ENCODE measurements around the gene ZNF407.

Gene ZNF407

DNA sequence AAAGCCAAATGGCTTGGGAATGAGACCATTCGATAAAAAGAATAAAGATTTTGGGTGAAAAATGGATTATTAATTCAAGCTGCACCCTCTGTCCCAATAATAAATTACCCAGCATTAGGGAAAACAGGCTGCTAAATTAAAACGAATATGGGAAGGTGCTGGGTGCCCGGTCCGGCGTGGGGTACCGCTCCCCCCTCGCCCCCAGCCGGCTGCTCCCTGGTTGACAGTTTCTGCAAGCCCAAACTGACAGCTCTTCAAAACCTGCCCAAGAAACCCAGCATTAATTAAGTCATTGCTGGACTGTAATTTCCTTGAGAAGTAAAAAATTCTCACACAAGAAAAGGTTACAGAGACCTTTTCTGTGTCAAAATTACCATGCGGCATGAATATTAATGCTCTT lies 512.6 kb downstream of the ZNF407 start:
- no peak for FAIRE-seq

DNA sequence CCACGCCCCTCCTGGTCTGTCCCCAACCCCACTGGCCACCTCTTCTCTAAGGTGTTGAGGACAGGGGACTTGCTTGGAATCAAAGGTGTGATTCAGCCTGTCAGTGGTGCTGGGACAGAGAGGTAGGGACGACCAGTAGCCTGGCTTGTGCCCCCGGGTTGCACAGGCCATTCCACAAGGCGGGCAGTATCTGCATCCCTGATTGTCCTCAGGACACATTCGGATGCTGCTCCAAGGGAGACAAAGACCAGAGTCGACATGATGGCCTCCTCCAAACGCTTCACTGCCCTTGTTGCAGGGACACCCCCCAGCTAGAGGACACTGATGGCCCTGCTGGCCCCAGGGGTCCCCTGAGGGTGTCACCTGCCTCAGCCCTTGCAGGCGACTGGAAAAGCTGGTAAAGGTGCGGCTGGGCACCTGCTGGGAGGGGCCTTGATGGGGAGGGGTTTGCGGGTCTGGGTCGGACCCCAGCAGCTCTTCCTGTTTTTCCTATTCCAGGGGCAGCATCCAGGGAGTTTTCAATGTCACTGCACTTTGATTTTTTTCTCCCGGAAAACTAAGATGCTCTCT lies 513.3 kb downstream of the ZNF407 start:
- FAIRE-seq = no peak

DNA sequence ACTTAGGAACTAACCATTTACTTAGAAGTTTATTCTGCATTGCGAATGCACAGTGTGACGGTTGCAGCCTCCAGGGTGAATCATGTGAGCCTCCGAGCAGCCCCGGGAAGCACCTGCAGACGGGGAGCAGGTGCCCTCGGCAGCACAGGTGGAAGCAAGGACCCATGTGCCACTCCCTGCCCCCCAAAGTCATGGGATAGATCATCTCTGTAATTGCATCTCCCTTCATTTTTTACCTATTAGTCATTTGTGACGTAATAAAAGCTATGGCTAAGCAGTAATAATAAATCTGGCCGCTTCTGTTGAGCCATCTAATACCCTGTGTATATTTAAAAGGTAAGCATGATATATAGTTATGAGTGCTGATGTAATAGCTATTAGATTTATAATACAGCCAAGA lies 514.1 kb downstream of the ZNF407 start:
- no peak for FAIRE-seq

DNA sequence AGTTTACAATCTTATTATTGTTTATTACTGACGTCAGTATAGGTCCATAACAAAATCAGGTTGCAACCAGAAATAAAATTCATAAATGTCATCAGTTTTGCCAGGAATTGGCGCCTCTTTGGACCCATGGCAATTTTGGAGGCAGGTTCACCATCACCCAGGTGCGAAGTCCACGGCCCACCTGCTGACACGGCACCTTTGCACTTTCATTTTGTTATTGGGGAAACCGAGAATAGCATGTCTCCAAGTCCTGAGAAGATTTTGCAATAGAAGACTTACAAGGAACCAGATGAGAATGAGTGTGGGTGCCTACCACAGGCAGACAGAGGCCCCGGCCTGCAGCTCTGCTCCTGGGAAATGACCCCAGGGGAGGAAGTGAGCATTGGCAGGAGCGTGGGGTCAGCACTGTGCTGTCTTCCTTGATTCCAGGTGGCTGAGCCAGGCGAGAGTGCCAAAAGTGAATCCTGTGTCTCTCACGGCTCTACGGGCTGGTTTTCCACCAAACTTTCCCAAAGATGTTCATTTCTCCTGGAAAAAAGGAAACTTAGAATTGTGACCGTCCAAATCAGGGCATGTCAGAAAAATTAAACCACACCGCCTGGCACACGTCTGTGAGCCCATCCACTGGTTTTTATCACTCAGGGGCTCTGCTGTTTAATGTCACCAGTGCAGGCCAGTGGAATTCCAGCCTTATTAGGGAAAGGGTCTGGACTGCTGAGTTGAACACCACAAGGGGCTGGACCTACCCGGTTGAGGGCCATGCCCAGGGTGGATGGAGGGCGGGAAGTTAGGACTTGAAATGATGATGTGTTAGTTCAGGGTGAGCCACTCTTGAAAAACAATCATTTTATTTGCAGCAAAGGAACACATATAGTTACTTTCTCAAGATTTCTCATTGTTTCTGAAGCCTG lies 514.8 kb downstream of the ZNF407 start:
- no peak for FAIRE-seq

DNA sequence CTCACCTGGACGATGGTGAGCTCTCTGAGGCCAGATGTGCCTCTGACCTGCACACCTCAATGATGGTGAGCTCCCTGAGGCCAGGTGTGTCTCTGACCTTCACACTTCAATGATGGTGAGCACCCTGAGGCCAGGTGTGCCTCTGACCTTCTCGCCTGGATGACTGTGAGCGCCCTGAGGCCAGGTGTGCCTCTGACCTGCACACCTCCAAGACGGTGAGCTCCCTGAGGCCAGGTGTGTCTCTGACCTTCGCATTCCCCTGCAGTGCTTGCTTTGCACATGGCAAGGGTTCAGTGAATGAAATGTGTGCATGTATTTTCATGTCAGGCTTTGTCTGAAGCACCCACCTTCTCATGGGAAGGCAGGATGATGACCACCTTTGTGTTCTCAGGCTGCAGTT lies 515.8 kb downstream of the ZNF407 start:
- FAIRE-seq = no peak

DNA sequence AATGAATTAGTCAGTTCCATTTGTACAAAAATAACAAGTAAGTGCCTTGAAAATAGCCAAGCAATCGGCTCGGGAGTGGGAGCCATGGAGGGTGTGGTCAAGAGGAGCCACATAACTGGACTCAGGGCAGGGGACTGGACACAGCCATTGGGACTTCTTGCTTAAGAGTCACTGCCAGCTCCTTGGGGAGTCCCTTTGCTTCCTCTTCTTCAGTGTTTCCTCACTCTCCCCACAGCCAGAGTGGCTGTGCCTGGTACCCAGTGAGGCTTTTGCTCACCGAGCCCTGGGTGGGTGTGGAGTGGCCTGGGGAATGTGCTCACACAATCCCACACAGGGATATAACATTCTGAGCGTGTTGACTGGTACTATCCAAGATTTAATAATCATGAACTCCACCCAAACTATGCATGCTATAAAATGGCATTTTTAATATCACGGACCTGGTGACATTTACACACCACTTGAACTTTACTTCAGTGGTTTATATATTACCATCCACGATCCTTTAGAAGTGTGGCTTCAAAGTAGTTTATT lies 516.6 kb downstream of the ZNF407 start:
- FAIRE-seq = no peak
